ENCODE data around the gene CYB5B. TPM values are rescaled to one million over a fixed set of nuclear protein-coding genes. Genes with fewer than 3 reads are reported as not detected.

CYB5B gene
- total RNA-seq, 2 donors from 2014 or later = 12.0 to 54.5 TPM

DNA sequence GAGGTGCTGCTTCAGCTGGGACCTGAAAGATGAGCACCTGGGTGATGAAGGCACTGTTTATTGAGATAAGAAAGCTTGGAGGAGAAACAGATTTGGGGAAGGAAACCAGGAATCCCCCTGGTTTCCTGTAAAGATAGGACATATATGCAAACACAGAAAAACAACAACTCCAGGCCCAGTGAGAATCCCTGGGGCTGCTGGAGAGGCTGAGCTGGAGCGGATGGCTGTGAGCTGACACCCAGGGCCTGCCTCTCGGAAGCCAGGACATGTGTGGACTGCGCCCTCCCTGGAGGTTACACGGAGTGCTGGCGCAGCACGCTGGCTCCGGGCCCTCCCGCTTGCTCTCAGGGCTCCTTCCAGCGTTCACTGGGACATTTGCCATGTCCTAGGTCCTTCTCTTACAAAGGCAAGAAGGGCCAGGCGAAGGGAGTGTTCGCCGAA is 57.5 kb downstream of the CYB5B start:
- H3K27me3 ChIP-seq (replicated peaks; ENCODE audit: insufficient read depth) = no peaks in the 10 kb centered on the region
- peak overlapping the region; percentile 85 to 90 for H3K27ac ChIP-seq
- DNase-seq (ENCODE audit: low spot score) (peak; percentile 49), ATAC-seq (ENCODE audit: insufficient number of reproducible peaks, low FRiP score, low read depth) (peak; percentile 31)
- H3K9me3 ChIP-seq = no peaks in the 10 kb centered on the region
- peak overlapping the region; percentile 68 for H3K4me3 ChIP-seq
- TF ChIP-seq, protein P1, sequence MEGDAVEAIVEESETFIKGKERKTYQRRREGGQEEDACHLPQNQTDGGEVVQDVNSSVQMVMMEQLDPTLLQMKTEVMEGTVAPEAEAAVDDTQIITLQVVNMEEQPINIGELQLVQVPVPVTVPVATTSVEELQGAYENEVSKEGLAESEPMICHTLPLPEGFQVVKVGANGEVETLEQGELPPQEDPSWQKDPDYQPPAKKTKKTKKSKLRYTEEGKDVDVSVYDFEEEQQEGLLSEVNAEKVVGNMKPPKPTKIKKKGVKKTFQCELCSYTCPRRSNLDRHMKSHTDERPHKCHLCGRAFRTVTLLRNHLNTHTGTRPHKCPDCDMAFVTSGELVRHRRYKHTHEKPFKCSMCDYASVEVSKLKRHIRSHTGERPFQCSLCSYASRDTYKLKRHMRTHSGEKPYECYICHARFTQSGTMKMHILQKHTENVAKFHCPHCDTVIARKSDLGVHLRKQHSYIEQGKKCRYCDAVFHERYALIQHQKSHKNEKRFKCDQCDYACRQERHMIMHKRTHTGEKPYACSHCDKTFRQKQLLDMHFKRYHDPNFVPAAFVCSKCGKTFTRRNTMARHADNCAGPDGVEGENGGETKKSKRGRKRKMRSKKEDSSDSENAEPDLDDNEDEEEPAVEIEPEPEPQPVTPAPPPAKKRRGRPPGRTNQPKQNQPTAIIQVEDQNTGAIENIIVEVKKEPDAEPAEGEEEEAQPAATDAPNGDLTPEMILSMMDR (IDR thresholded peaks at IDR 0.05) = peak; percentile 27
- peaks cover 7 to 14% of the 10 kb centered on the region in 2 donors for H3K4me1 ChIP-seq (ENCODE audit: control insufficient read depth in 1 of 2, low read depth in 2 of 2)
- no peaks in the 10 kb centered on the region for H3K36me3 ChIP-seq

DNA sequence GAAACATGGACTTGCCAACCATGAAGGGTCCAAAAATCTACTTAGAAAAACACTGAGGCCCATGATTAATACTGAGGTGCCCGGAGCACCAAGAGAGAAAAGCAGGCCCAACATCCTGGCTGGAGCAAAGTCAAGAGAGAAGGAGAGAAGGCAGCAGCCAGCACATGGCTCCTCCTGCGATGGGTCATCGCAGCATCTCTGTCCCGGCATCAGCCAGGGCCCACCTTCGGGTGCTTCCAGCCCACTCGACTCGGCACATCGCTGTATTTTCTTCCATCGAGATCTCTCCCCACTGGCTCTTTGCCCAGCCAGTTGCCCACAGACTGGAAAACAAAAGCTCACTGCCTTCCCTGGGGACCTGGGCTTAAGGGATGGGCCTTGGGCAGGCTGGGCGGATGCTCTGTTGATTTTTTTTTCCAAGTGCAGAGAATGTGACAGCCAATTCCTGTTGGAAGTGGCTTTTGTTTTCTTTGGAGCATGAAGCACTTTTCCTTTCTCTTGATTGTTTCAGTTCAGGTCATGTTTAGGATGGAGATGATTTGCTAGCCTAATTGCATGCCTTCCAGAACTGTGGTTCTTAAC is 58.1 kb downstream of the CYB5B start:
- DNase-seq (ENCODE audit: low spot score) (peak; percentile 16), ATAC-seq (ENCODE audit: insufficient number of reproducible peaks, low FRiP score, low read depth) (peak; percentile 70)
- Histone ChIP-seq H3K4me3 (peak overlapping the region; percentile 68), H3K27ac (peak overlapping the region; percentile 85 to 90), H3K36me3 (no peaks in the 10 kb centered on the region), H3K9me3 (no peaks in the 10 kb centered on the region), H3K4me1 (ENCODE audit: control insufficient read depth in 1 of 2, low read depth in 2 of 2) (peaks cover 7 to 14% of the 10 kb centered on the region in 2 donors), H3K27me3 (replicated peaks; ENCODE audit: insufficient read depth) (no peaks in the 10 kb centered on the region)
- TF ChIP-seq, protein P1 (IDR thresholded peaks at IDR 0.05) = no peak

DNA sequence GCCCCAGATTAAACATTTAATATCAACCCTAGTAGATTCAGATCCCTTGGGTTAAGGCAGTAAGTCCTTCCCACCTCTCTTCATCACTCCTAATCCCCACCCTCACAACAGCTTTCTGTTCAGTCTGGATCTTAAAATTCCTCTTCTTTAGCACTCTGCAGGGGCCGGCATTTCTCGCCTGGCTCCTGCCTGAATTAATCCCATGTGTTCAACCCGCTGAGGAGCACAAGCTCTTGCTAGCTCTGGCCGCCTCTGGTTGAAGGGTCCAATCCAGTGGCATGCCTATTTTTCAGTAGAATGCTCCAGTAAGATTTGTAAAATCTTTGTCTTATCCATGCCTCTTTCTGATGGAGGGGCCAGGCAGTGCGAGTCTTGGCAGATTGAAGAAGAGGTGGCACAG is 59.2 kb downstream of the CYB5B start:
- Histone ChIP-seq H3K27me3 (replicated peaks; ENCODE audit: insufficient read depth) (no peaks in the 10 kb centered on the region), H3K9me3 (no peaks in the 10 kb centered on the region), H3K4me1 (ENCODE audit: control insufficient read depth in 1 of 2, low read depth in 2 of 2) (peaks cover 7 to 14% of the 10 kb centered on the region in 2 donors), H3K36me3 (no peaks in the 10 kb centered on the region), H3K4me3 (no peak overlapping the region), H3K27ac (no peak overlapping the region)
- no peak for ATAC-seq (ENCODE audit: insufficient number of reproducible peaks, low FRiP score, low read depth)
- no peak for DNase-seq (ENCODE audit: low spot score)
- TF ChIP-seq, protein P1 (IDR thresholded peaks at IDR 0.05) = no peak

DNA sequence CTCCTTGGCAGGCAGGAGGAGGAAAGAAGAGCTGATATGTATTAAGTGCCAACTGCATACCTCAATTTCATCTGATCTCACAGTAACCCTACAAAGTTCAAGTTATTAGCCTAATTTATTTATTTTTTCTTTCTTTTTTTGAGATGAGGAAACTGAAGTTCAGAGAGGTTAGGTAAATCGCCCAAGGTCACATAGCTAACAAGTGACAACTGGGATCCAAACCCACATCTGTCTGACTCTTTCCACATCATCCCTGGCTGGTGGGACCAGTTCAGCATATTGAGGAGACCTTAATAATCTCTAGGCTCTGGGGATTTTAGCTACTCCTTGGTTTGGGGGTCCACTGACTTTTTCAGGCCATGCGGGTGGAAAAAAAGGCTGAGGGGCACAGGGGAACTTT is 60.9 kb downstream of the CYB5B start:
- H3K36me3 ChIP-seq = no peaks in the 10 kb centered on the region
- peaks cover 7 to 14% of the 10 kb centered on the region in 2 donors for H3K4me1 ChIP-seq (ENCODE audit: control insufficient read depth in 1 of 2, low read depth in 2 of 2)
- H3K27me3 ChIP-seq (replicated peaks; ENCODE audit: insufficient read depth) = no peaks in the 10 kb centered on the region
- H3K9me3 ChIP-seq = no peaks in the 10 kb centered on the region
- H3K4me3 ChIP-seq = no peak overlapping the region
- TF ChIP-seq, protein P1 (IDR thresholded peaks at IDR 0.05) = no peak
- ATAC-seq (ENCODE audit: insufficient number of reproducible peaks, low FRiP score, low read depth) (no peak), DNase-seq (ENCODE audit: low spot score) (no peak)
- H3K27ac ChIP-seq = no peak overlapping the region

DNA sequence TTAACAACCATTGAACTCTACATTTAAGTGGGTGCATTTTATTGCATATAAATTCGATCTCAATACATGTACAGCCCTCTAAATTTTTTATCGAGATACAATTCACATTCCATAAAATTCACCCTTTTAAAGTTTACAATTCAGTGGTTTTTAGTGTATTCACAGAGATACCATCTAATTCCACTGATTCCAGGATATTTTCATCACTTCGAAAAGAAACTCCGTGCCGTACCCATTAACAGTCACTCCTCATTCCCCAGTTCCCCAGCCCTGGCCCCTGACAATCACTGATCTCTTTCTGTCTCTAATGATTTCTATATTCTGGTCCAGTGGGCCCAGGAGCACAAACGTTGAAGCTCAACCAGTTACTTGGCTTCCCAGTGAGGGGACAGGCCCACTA is 61.4 kb downstream of the CYB5B start:
- TF ChIP-seq, protein P1 (IDR thresholded peaks at IDR 0.05) = no peak
- H3K27me3 ChIP-seq (replicated peaks; ENCODE audit: insufficient read depth) = no peaks in the 10 kb centered on the region
- ATAC-seq (ENCODE audit: insufficient number of reproducible peaks, low FRiP score, low read depth) = no peak
- peaks cover 7 to 14% of the 10 kb centered on the region in 2 donors for H3K4me1 ChIP-seq (ENCODE audit: control insufficient read depth in 1 of 2, low read depth in 2 of 2)
- DNase-seq (ENCODE audit: low spot score) = no peak
- no peak overlapping the region for H3K27ac ChIP-seq
- H3K36me3 ChIP-seq = no peaks in the 10 kb centered on the region
- H3K9me3 ChIP-seq = no peaks in the 10 kb centered on the region
- H3K4me3 ChIP-seq = no peak overlapping the region
